ENCODE data around the gene GPR107.

GPR107 gene

GRCh38 chr9:130159915-130160670 lies 106.4 kb downstream of the GPR107 start:
- no peak for DNase-seq (ENCODE audit: low read depth in 2 of 2)

GRCh38 chr9:130160862-130161470 lies 107.3 kb downstream of the GPR107 start:
- no peak for DNase-seq (ENCODE audit: low read depth in 2 of 2)

DNA sequence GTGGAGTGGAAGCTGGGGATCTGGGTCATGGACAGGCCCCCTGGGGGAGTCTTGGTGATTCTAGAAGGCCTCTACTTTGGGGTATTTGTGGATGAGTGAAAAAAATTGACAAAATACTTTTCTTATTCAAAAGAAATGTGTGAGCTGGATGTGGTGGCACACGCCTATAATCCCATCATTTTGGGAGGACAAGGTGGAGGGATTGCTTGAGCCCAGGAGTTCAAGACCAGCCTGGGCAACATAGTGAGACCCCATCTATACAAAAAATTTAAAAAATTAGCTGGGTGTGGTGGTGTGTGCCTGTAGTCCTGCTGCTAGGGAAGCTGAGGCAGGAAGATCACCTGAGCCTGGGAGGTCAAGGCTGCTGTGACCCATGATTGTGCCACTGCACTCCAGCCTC lies 111.9 kb downstream of the GPR107 start:
- DNase-seq (ENCODE audit: low read depth in 2 of 2): no peak

DNA sequence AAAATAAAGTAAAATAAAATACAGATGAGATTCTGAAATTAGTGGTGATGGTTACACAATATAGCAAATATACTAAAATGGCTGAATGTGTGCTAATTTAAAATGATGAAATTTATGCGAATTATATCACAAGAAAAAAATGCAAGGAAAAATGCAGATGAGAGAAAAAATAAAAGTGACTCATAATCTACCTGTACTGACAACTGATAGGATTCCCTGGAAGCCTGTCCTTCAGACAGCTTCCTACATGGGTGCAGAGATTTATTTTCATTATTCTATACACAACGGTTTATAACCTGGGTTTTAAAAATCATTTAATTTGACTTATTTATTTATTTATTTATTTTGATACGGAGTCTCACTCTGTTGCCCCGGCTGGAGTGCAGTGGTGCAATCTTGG lies 112.7 kb downstream of the GPR107 start:
- DNase-seq (ENCODE audit: low read depth in 2 of 2): no peak

DNA sequence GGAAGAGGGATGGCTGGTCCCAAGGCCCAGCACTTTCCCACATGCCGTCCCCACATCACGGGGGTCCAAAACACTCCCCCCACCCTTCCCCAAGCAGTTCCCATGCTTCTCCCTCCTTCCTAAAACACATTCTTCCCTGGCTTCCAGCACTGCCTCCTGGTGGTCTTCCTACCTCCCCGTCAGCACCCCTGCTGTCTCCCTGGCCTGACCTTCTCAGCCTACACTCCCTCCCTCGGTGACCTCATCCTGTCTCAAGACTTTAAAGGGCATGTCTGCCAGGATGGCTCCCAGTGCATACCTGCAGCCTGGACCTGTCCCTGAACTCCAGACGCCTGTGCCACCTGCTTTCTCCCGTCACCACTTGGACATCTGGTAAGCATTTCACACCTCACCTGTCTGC lies 114.2 kb downstream of the GPR107 start:
- no peak for DNase-seq (ENCODE audit: low read depth in 2 of 2)

DNA sequence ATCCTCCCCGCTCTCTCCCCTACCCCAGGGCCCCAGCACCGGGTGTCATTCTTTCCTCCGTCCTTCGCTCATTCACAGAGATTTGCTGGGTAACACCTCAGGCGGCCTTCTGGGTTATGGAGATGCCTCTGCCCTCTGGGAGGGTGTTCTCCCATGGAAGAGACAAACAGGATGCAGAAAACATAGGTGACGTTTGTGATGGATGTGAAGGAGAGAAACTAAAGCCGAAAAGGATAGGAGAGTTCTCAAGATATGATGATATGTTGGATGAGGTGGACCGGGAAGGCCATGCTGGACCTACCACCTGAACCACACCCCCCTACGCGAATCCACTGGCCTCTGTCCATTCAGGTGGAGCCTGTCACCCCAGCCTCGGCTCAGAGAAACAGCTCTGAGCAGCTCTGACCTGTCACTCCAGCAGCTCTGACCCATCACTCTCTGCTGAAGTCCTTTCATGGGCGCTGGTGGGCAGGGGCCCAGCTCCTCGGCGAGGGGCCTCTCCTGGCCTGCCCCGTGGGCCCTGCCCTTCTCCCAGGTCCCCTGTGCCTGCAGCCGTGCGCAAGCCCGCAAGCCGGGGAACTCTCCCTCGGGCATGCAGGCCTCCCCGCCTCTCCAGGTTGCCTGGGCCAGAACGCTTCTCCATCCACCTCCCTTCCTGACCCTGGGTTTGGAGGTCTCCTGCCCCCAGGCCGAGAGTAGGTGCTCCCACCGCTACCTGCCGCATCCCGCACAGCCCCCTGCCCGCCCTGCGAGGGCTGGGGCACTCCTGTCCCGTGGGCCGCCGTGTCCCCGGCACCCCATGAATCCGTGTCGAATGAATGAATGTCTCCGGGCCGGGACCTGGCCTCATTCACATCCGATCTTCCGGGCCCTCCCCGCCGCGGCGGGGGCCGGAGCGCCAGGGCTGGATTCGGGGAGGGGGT lies 117.8 kb downstream of the GPR107 start:
- no peak for DNase-seq (ENCODE audit: low read depth in 2 of 2)

GRCh38 chr9:130172161-130172857 lies 118.6 kb downstream of the GPR107 start, which contains the start of gene NCS1:
TSS of gene NCS1 (plus strand) at chr9:130172404. CDS start at chr9:130172664, 260 bp downstream.
- DNase-seq (ENCODE audit: low read depth in 2 of 2): peak; percentile 38 to 59

DNA sequence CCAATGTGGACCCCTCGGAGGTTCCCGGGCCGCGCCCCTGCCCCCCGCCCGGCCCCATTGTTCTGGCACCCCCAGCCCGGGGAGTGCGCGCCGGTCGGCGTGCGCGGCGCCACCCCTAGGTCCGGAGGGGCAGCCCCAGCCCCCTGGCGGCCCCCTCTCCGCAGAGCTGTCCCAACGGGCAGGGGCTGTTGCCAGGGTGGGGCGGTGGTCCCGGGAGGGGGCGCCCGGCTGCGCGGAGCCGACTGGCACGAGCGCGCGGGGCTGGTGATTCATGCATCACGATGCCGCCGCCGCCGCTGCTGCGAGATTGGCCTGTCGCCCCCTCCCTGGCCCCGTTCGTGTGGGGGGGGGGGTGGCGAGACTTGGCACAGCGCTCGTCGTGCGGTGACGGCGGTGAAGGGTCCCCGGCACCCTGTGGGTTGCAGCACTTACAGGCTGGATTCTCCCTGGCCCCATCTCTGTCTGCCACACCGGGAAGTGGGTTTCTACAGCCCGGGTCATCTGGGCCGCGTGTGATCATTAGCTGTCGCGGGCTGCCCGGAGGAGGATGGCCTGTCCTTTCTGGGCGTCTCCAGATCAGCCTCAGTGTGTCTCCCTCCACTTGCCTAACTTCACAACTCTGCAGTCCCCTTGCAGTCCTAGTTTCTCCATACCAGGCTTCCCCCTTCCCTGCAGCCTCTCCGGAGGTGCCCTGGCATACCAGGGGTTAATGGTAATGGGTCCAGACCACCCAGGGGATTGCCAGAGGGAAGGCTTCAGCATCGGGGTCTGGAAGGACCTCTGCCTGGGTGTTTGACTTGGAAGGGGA lies 119.4 kb downstream of the GPR107 start:
- peak; percentile 40 to 57 for DNase-seq (ENCODE audit: low read depth in 2 of 2)

DNA sequence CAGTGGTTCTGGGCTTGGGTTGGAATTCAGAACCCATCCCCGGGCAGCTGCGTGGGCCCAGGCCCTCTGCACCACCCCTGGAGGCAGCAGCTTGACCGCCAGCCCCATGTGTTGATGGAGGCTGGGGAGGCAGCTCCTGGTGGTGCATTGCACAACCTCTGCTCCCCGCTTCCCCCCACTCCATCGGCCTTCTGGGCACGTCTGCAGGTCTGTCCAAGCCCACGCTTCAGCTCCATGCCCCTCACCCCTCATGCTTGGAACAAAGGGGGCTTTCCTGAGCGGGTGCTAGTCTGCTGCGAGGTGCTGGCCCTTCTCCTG lies 119.9 kb downstream of the GPR107 start:
- no peak for DNase-seq (ENCODE audit: low read depth in 2 of 2)

- no peak for DNase-seq (ENCODE audit: low read depth in 2 of 2)
These were observed 120.3 kb downstream of the GPR107 start for GRCh38 chr9:130174025-130174424.

DNA sequence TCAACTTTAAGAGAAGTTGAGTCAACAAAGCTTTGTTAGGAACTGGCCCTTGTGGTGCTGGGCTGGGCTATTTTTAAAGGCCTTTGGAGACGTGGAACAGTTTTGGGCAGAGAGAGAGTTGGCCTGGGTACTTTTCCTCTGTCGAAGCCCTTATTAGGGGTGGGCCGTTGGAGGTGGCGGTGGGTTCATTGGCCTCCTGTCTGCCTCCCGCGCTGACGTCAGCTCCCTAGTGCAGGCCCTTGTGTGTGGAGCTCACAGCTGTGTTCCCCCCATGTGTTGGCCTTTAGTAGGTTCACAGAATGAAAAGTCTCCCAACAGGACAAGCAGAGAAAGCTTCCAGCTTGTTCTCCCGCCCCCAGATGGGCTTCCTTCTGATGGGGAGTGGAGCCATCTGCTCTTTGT lies 121.2 kb downstream of the GPR107 start:
- DNase-seq (ENCODE audit: low read depth in 2 of 2): no peak

DNA sequence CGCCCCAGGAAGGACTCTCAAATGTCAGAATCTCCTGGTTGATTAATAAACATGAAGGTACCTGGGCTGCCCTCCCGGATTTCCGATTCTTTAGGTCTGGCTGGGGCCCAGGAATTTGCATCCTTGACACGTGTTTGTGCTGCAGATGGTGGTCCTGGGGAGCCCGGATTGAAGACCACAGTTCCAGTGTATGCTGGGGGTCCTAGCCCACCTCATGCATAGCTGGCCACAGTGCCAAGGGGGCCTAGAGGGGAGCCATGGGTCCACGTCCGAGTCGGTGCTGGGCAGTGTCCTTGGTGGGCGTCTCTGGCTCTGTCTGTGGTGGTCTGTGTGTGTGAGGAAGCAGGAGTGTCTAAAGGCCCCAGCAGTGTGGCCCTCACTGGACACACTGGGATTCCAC lies 121.6 kb downstream of the GPR107 start:
- no peak for DNase-seq (ENCODE audit: low read depth in 2 of 2)

GRCh38 chr9:130176760-130177159 lies 123.1 kb downstream of the GPR107 start:
- DNase-seq (ENCODE audit: low read depth in 2 of 2): no peak

- DNase-seq (ENCODE audit: low read depth in 2 of 2): no peak
These were observed 124.4 kb downstream of the GPR107 start for GRCh38 chr9:130177898-130178805.

DNA sequence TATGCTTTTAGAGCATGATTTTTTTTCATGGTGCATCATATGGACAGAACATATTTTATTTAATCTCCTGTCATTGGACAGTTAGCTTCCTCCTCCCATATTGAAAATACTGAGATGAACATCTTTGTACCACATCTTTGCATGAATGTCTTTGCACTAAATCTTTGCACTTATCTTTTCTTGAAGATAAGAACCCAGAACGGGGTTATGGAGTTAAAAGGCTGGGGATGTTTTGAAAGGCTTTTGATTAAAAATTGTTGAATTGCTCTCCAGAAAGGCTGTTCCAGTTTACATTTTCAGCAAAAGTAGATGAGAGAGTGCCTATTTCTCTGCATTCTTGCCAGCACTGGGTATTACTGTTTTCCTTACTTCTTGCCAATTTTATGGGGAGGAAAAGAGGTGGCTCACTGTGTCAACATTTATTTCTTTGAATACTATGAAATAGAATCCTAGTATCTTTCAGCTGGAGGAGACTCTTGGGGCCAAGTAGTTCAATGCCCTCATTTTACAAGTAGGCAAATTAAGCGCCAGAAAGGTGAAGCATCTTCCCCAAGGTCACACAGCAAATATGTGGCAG lies 125.7 kb downstream of the GPR107 start:
- DNase-seq (ENCODE audit: low read depth in 2 of 2): no peak

GRCh38 chr9:130180516-130180915 lies 126.8 kb downstream of the GPR107 start:
- no peak for DNase-seq (ENCODE audit: low read depth in 2 of 2)

DNA sequence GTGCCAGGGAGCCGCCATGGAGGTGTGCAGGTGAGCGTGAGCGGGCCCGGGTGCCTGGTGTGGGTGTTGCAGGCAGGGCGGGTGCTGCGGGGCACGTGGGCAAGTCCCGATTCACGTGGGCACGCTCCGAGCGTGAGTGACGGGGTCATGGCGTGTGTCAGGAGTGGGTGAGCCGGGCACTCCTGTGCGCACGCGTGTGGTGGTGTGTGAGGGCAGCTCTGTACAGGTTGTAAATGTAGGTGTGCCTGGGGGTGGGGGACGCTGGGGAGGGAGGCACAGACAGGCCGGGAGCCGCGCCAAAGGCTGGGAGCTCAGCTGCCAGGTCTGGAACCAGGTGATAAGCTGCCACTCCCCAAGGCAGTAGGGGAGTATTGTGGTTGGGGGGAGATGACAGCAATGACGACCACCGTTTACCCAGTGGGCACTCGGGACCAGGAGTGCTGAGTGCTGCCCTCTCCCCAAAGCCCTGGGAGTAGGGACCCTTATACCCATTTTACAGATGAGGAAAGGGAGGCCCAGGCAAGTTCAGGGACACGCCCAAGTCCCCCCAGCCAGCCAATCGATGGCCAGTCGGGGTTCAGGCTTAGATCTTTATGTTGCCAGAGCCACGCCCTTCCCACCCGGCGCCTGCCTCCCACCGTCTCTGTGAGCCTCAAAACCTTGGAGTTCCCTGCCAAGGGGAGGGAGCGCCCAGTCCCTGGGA lies 128.1 kb downstream of the GPR107 start:
- DNase-seq (ENCODE audit: low read depth in 2 of 2): no peak

DNA sequence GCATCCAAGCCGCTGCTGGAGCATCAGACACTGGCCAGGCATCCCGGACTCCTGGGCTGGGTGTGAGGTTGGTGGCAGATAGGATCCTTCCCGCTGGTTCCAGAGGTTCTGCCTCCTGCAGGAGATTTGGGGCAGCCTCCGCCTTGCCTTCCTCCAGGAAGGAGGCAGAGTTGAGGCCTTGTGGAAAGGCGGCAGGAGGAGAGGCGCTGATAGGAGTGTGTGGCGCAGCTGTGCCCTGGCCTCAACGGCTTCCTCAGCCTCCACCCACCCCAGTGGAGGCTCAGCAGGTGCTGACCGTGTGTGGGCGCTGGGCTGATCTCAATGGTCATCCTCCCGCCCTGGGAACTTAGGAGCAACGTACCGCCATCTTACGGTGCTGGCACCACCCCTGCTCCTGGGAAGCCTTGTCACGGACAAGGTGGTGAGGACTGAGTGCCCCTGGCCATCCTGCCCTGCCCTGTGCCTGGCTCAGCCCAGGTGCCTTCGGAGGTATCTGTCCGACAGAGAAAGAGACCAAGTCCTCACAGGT lies 128.7 kb downstream of the GPR107 start:
- no peak for DNase-seq (ENCODE audit: low read depth in 2 of 2)

Data from stimulated activated CD4-positive, alpha-beta T cell treated with anti-CD3 and anti-CD28 coated beads, Interleukin-1b, Interleukin-23, amount 100 ng/mL, for 4 hours (primary cell).